Bronchial epithelial cell (primary cell): ENCODE data around the gene BICDL1. TPM values are rescaled to one million over a fixed set of nuclear protein-coding genes. Genes with fewer than 3 reads are reported as not detected.

Experiments used
- DNase-seq: peaks from one replicate; pipeline ENCODE4 v3.0.0-alpha.2; 2010; ENCODE audit warnings: low read depth
- FAIRE-seq: peaks from 2 replicates; lab custom pipeline; 2011; peaks lifted over from hg19 to GRCh38; lab: Jason Lieb, UNC
- H3K27me3 ChIP-seq: 2 replicates; pipeline ENCODE4 v1.5.1; 2011; ENCODE audit warnings: low read length; ENCODE audit not compliant: control insufficient read depth, insufficient read depth
- H3K36me3 ChIP-seq: 2 replicates; pipeline ENCODE4 v1.5.1; 2011; ENCODE audit warnings: low read length; ENCODE audit not compliant: control insufficient read depth, insufficient read depth
- H3K4me3 ChIP-seq: 2 replicates; pipeline ENCODE4 v1.5.1; 2011; ENCODE audit warnings: mild to moderate bottlenecking, low read depth, low read length, control low read depth
- CTCF ChIP-seq: IDR thresholded peaks from 2 replicates; pipeline ENCODE4 v1.5.1; 2011; ENCODE audit warnings: mild to moderate bottlenecking, moderate library complexity, low read length, control low read depth, inconsistent platforms; ENCODE audit not compliant: insufficient read depth, severe bottlenecking
- total RNA-seq: library from RNA; depleted of rRNA; stranded (reverse); fragments of >200 nt; gene quantifications from 2 replicates; pipeline ENCODE4 v1.2.1, GENCODE V29; 2014

The BICDL1 gene
- total RNA-seq, 1 donor from 2014 or later = 10.8 TPM

GRCh38 chr12:120110550-120111501, 121.8 kb downstream of the BICDL1 start:
- FAIRE-seq (no peak), DNase-seq (no peak)
- H3K36me3 ChIP-seq = peaks cover 9% of the 10 kb centered on the region
- H3K27me3 ChIP-seq = no peaks in the 10 kb centered on the region
- H3K4me3 ChIP-seq = no peak overlapping the region
- no peak for TF ChIP-seq CTCF

- FAIRE-seq (no peak), DNase-seq (no peak)
- H3K36me3 ChIP-seq = peaks cover 2% of the 10 kb centered on the region
- TF ChIP-seq CTCF = no peak
- H3K4me3 ChIP-seq = no peak overlapping the region
- no peaks in the 10 kb centered on the region for H3K27me3 ChIP-seq
Observed at GRCh38 chr12:120115066-120115465, 126.0 kb downstream of the BICDL1 start.

- DNase-seq (no peak), FAIRE-seq (no peak)
- no peaks in the 10 kb centered on the region for H3K27me3 ChIP-seq
- H3K4me3 ChIP-seq = peak overlapping the region; percentile 92
- no peak for TF ChIP-seq CTCF
- H3K36me3 ChIP-seq = peaks cover 2% of the 10 kb centered on the region
Observed at GRCh38 chr12:120115692-120116440, 126.8 kb downstream of the BICDL1 start.

GRCh38 chr12:120116441-120116791, 127.4 kb downstream of the BICDL1 start, which contains the start of gene RAB35:
Gene RAB35, minus strand, starts transcription at chr12:120116753. Its CDS starts 103 bp downstream, at chr12:120116650.
- no peak for TF ChIP-seq CTCF
- DNase-seq = no peak
- FAIRE-seq = no peak

GRCh38 chr12:120116792-120117651, 128.0 kb downstream of the BICDL1 start:
- TF ChIP-seq CTCF = no peak
- no peak for FAIRE-seq
- peak; percentile 77 for DNase-seq

More at GRCh38 chr12:120116441-120116791, 127.4 kb downstream of the BICDL1 start, which contains the start of gene RAB35:
- no peaks in the 10 kb centered on the region for H3K27me3 ChIP-seq
- H3K4me3 ChIP-seq = peak within 1 kb of the TSS; percentile 92
- peaks cover 2% of the 10 kb centered on the region for H3K36me3 ChIP-seq

More at GRCh38 chr12:120116792-120117651, 128.0 kb downstream of the BICDL1 start:
- Histone ChIP-seq H3K27me3 (no peaks in the 10 kb centered on the region), H3K4me3 (peak overlapping the region; percentile 92), H3K36me3 (peaks cover 2% of the 10 kb centered on the region)
